ENCODE measurements around the gene PTPRD.

The PTPRD gene

GRCh38 chr9:9231946-9232345, 1380.9 kb downstream of the PTPRD start:
- DNase-seq: no peak

- no peak for DNase-seq
Observed at GRCh38 chr9:9229269-9229668, 1383.5 kb downstream of the PTPRD start.

GRCh38 chr9:9223175-9223574, 1389.6 kb downstream of the PTPRD start:
- no peak for DNase-seq

- DNase-seq: no peak
Observed at GRCh38 chr9:9222730-9223129, 1390.1 kb downstream of the PTPRD start.

GRCh38 chr9:9216934-9217333, 1395.9 kb downstream of the PTPRD start:
- DNase-seq: no peak

- DNase-seq: no peak
Observed at GRCh38 chr9:9215050-9215449, 1397.8 kb downstream of the PTPRD start.

GRCh38 chr9:9214066-9214465, 1398.7 kb downstream of the PTPRD start:
- DNase-seq: no peak

- no peak for DNase-seq
Observed at GRCh38 chr9:9212963-9213362, 1399.8 kb downstream of the PTPRD start.

- DNase-seq: no peak
Observed at GRCh38 chr9:9202276-9202675, 1410.5 kb downstream of the PTPRD start.

GRCh38 chr9:9186086-9186485, 1426.7 kb downstream of the PTPRD start:
- DNase-seq: no peak

GRCh38 chr9:9182431-9182830, 1430.4 kb downstream of the PTPRD start:
- no peak for DNase-seq

GRCh38 chr9:9177081-9177480, 1435.7 kb downstream of the PTPRD start:
- no peak for DNase-seq

- DNase-seq: no peak
Observed at GRCh38 chr9:9174358-9174757, 1438.4 kb downstream of the PTPRD start.

GRCh38 chr9:9173264-9173663, 1439.5 kb downstream of the PTPRD start:
- no peak for DNase-seq

- no peak for DNase-seq
Observed at GRCh38 chr9:9170439-9171134, 1442.2 kb downstream of the PTPRD start.

- DNase-seq: peak; percentile 29
Observed at GRCh38 chr9:9142001-9142400, 1470.8 kb downstream of the PTPRD start.

GRCh38 chr9:9133526-9133925, 1479.3 kb downstream of the PTPRD start:
- no peak for DNase-seq

- no peak for DNase-seq
Observed at GRCh38 chr9:9124616-9125015, 1488.2 kb downstream of the PTPRD start.

- DNase-seq: no peak
Observed at GRCh38 chr9:9122230-9122875, 1490.4 kb downstream of the PTPRD start.

- peak; percentile 20 for DNase-seq
Observed at GRCh38 chr9:9117866-9118265, 1494.9 kb downstream of the PTPRD start.

GRCh38 chr9:9112001-9112720, 1500.6 kb downstream of the PTPRD start:
- DNase-seq: peak; percentile 2

GRCh38 chr9:9108641-9109040, 1504.2 kb downstream of the PTPRD start:
- no peak for DNase-seq

- DNase-seq: no peak
Observed at GRCh38 chr9:9102295-9102694, 1510.5 kb downstream of the PTPRD start.

- DNase-seq: peak; percentile 86
Observed at GRCh38 chr9:9100070-9100469, 1512.7 kb downstream of the PTPRD start.
